Measurements from ENCODE around the gene CLSTN2. TPM values are rescaled to one million over a fixed set of nuclear protein-coding genes. Genes with fewer than 3 reads are reported as not detected.

The CLSTN2 gene
- total RNA-seq, 2 experiments from 2014 or later: not detected

DNA sequence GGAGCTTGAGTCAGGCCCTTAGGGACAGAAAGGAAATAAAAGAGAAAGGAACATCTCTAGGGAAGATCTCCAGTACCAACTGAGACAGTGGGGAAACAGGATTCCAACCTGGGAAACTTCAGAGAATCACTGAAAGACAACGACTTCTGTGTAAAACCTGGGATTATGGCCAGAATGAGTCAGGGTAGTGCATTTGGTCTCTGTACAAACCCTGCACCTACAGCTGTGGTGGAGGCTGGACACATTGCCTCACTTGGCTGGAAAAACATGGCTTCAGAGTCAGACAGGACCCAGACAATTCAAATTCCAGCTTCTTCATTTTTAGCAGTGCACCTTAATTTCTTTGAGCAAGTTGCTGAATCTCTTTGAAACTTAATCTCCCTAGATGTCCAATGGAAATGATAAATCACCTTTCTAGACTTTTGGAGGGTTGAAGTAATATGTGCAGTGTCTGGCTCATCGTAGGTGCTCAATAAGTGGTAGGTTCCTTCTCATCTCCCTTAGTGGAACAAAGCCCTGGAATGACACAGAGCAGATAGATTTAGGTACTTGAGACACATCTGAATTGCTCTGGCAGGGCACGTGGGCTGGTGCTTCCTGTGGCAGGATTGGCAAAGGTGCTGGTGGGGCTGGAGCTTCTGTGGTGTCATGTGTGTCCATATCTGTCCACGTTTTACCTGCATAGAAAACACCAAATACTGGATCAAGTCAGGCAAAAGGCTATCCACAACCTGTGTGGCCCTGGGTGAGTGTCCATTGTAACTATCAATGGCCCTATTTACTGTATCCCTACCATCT, 6.1 kb upstream of the CLSTN2 start:
- H3K4me3 Mint-ChIP-seq: no peak overlapping the region
- H3K36me3 Mint-ChIP-seq (ENCODE audit: low read depth): no peaks in the 10 kb centered on the region
- no peaks in the 10 kb centered on the region for H3K4me1 Mint-ChIP-seq (ENCODE audit: low read depth)
- H3K27me3 Mint-ChIP-seq (ENCODE audit: low read depth): peaks cover 17% of the 10 kb centered on the region
- DNase-seq (no peak), ATAC-seq (no peak)
- no peaks in the 10 kb centered on the region for H3K9me3 Mint-ChIP-seq (ENCODE audit: insufficient read depth)
- ChIA-PET CTCF (no interaction called here), POLR2A (no interaction called here)
- no peak overlapping the region for H3K27ac Mint-ChIP-seq

DNA sequence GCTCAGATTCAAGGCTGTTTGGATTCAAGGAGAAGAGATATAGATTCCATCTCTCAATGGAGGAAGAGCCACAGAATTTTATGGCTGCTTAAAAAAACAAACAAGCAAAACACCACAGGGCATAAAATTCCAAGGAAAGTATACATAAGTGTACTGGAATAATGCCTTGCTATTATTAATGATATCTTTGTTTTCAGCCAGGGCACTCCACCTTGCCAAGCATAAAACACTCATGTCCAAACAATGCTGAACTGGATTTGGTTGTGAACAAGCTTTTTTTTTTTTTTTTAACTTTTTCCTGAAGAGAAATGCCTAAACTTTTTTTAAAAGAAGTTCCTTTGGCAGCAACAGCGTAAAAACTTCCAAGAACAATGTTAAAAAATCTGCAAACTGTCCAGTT, 4.8 kb upstream of the CLSTN2 start:
- CTCF ChIA-PET: no interaction called here
- H3K36me3 Mint-ChIP-seq (ENCODE audit: low read depth): no peaks in the 10 kb centered on the region
- no peak for DNase-seq
- no peak overlapping the region for H3K4me3 Mint-ChIP-seq
- H3K9me3 Mint-ChIP-seq (ENCODE audit: insufficient read depth): no peaks in the 10 kb centered on the region
- POLR2A ChIA-PET: no interaction called here
- no peak overlapping the region for H3K27ac Mint-ChIP-seq
- ATAC-seq: no peak
- H3K4me1 Mint-ChIP-seq (ENCODE audit: low read depth): peaks cover 2% of the 10 kb centered on the region
- H3K27me3 Mint-ChIP-seq (ENCODE audit: low read depth): peaks cover 25% of the 10 kb centered on the region

DNA sequence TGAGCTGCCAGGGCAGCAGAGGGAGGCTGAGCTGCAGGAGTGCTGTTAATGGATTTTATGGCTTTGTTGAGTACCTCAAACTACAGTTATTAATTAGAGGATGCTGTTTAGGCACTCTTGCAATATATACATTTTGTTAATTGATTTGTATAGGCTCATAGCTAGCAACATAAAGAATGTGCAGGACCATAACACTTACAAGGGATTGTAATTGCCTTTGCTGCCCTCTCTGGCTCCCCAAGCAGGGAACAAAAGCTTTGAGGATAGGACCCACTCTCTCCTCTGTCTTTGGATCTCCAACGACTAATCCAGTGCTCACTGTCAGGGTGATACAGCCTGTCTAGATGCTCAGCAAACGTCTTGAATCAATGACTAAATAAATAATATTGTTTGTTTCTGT, 1.2 kb upstream of the CLSTN2 start:
- ATAC-seq: no peak
- POLR2A ChIA-PET: no interaction called here
- CTCF ChIA-PET: no interaction called here
- Mint-ChIP-seq H3K27me3 (ENCODE audit: low read depth) (peaks cover 42% of the 10 kb centered on the region), H3K36me3 (ENCODE audit: low read depth) (no peaks in the 10 kb centered on the region), H3K4me3 (no peak overlapping the region), H3K4me1 (ENCODE audit: low read depth) (peaks cover 11% of the 10 kb centered on the region), H3K9me3 (ENCODE audit: insufficient read depth) (no peaks in the 10 kb centered on the region), H3K27ac (no peak overlapping the region)
- no peak for DNase-seq

DNA sequence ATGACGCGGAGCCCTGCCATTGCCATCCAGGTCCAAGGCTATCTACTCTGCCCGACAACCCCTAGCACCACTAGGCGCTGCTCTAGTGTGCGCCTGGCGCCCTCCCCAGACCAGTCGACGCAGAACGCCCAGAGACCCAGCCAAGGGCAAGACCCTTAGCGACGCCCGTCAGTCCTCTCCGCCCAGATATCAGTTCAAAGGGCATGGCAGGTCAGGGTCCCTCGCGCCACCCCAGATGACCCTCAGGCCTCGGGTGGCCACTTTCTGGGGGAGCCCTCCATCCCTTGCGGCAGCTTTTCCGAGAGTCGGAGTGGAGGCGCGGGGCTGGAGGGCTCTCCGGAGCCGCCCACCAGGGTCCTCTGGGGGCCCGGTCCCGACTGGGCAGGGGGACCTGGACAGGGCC, 371 bp upstream of the CLSTN2 start:
- H3K27ac Mint-ChIP-seq: no peak overlapping the region
- no peaks in the 10 kb centered on the region for H3K36me3 Mint-ChIP-seq (ENCODE audit: low read depth)
- H3K4me1 Mint-ChIP-seq (ENCODE audit: low read depth): peaks cover 11% of the 10 kb centered on the region
- ChIA-PET POLR2A (no interaction called here), CTCF (no interaction called here)
- DNase-seq: no peak
- H3K4me3 Mint-ChIP-seq: no peak overlapping the region
- H3K27me3 Mint-ChIP-seq (ENCODE audit: low read depth): peaks cover 44% of the 10 kb centered on the region
- no peak for ATAC-seq
- no peaks in the 10 kb centered on the region for H3K9me3 Mint-ChIP-seq (ENCODE audit: insufficient read depth)

DNA sequence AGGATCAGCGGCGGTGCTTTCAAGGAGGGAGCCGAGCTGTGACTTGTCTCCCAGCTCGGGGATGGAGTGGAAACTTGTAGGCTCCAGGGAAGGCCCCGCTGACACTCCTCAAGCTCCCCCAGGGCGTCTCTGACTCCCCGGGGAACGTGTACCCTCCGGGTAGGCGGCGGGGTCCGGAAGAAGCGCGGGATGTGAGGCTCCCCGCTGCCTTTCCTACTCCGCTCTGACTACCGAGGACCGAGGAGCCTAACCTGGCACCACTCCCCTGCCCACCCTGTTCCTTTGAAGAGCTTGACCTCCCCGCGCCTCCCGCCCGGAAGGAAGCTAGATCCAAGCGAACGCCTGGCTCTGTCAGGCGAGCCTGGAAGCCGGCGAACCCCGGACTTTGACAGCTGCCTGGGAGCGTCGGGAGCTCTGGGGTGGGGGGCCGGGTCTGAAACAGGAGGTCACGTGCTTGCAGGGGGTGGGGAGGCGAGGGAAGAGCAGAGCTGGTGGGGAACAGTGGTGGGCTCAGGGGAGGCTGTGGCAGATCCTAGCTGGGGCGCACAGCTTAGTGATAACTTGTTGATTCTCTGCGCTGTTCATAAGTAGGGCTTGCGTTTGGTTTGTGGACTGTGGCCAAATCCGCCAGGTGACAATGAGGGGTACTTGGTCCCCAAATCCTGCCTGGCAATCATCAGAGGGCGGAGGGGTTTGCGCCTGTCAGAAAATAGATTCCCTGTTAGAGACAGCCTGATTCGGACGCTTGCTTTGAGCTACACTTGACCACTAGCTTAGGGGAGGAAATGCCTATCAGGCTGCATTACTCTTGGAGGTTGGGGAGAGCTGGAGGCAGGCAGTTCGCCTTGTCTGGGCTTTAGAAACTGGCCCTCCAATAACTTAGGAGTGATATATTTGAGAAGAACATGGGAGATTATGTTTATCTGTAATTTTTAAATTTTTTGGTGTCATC, 1.2 kb downstream of the CLSTN2 start:
- Mint-ChIP-seq H3K4me1 (ENCODE audit: low read depth) (peaks cover 11% of the 10 kb centered on the region), H3K27me3 (ENCODE audit: low read depth) (peaks cover 47% of the 10 kb centered on the region), H3K4me3 (no peak overlapping the region), H3K9me3 (ENCODE audit: insufficient read depth) (no peaks in the 10 kb centered on the region), H3K27ac (no peak overlapping the region), H3K36me3 (ENCODE audit: low read depth) (no peaks in the 10 kb centered on the region)
- ChIA-PET CTCF (no interaction called here), POLR2A (no interaction called here)
- DNase-seq (no peak), ATAC-seq (peak; percentile 22)

DNA sequence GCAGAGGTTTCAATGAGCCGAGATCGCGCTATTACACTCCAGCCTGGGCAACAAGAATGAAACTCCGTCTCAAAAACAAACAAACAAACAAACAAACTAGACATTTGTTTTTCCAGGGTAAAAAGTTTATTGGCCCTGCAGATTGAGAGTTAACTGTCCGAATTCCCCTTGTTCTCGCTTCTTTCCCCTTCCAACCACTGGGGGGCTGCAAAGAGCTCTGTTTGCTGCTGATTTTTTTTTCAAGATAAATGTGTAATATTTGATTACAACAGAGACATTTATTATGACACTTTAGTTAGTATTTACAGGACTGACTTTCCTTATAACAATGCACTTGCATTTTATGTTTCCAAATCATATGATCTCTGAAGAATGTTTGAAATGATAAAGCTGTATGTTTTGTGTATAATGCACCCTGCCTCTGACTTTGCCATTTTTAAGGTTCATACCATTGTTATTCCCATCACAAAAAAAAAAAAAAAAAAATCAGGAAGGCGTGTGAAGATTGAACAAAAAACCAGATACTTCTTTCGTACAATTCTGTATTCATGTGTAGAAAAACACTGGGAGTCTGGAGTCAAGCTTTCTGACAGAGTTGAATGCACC, 2.8 kb downstream of the CLSTN2 start:
- Mint-ChIP-seq H3K4me3 (no peak overlapping the region), H3K27ac (no peak overlapping the region), H3K27me3 (ENCODE audit: low read depth) (peaks cover 43% of the 10 kb centered on the region), H3K9me3 (ENCODE audit: insufficient read depth) (no peaks in the 10 kb centered on the region), H3K4me1 (ENCODE audit: low read depth) (peaks cover 11% of the 10 kb centered on the region), H3K36me3 (ENCODE audit: low read depth) (no peaks in the 10 kb centered on the region)
- POLR2A ChIA-PET: interaction anchor here (0.6 kb wide), 1 partner anchor 73 kb away, joined by 3 read pairs; no protein-coding TSS in a partner anchor
- no peak for ATAC-seq
- CTCF ChIA-PET: interaction anchor here (0.7 to 1.2 kb wide), 4 partner anchors 13 to 926 kb away, joined by 3 to 4 read pairs (median 3); no protein-coding TSS in a partner anchor
- DNase-seq: peak; percentile 28

DNA sequence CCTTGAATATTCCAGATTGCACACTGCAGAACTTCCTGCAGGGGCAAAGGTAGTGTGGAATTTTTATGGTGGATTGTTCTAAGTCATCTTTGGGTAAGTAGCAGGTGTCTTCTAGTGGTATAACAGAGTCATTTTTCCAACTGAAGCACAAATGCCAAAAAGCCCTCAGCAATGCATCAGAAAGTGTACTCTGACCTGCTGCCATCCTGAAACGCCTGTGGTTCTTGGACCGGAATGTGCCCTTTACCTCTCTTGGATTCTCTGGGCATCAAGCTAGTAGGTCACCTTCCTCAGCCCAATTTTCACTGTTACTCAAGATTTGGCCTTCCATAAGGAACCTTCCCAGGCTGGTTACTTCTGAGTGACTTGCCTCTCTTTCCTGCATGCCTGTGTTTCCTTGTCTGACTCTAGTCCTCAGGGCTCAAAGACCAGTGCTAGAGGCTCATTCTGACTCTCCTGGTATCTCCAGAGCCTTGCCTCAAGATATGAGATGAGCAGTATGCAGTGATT, 4.8 kb downstream of the CLSTN2 start:
- ChIA-PET POLR2A (no interaction called here), CTCF (no interaction called here)
- Mint-ChIP-seq H3K27ac (no peak overlapping the region), H3K4me3 (no peak overlapping the region), H3K4me1 (ENCODE audit: low read depth) (peaks cover 10% of the 10 kb centered on the region), H3K9me3 (ENCODE audit: insufficient read depth) (no peaks in the 10 kb centered on the region), H3K36me3 (ENCODE audit: low read depth) (no peaks in the 10 kb centered on the region), H3K27me3 (ENCODE audit: low read depth) (peaks cover 24% of the 10 kb centered on the region)
- ATAC-seq: no peak
- no peak for DNase-seq

DNA sequence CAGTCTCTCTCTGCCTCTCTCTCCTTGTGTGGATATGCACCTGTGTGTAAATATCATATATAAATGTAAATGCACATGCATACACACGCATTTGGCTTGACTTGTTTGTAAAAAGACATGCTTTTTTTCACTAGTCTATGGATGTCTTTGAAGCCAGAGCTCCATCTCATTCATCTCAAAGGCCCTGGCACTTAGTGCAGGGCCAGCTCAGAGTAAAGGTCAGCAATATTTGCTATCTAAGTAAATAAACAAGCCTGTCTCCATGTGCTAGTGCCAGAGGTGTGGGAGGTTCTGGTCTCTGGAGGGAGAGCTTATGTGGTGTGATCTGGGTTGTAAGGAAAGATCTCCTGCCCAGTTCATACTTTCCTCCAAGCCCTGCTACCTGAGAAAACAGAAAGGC, 5.6 kb downstream of the CLSTN2 start:
- ChIA-PET CTCF (no interaction called here), POLR2A (no interaction called here)
- Mint-ChIP-seq H3K27ac (no peak overlapping the region), H3K27me3 (ENCODE audit: low read depth) (peaks cover 24% of the 10 kb centered on the region), H3K4me3 (no peak overlapping the region), H3K36me3 (ENCODE audit: low read depth) (no peaks in the 10 kb centered on the region), H3K9me3 (ENCODE audit: insufficient read depth) (no peaks in the 10 kb centered on the region), H3K4me1 (ENCODE audit: low read depth) (peaks cover 8% of the 10 kb centered on the region)
- ATAC-seq (no peak), DNase-seq (no peak)

DNA sequence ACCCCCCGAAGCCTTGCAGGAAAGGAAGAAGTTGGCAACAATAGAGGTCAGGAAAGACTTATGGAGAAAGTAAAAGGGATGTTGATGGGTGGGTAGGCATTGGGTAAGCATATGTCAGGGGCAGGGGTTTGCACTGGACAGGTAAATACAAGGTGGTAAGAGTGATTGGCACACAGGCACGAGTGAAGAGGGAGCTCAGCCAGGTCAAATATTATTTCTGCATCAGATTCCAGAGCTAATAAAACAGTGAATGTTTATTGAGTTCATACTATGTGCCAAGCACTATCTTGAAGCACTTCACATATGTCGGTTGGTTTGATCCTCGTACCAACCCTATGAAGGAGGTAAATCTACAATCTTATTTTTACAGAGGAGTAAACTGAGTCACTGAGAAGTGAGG, 6.6 kb downstream of the CLSTN2 start:
- no peak for ATAC-seq
- Mint-ChIP-seq H3K4me3 (no peak overlapping the region), H3K36me3 (ENCODE audit: low read depth) (no peaks in the 10 kb centered on the region), H3K9me3 (ENCODE audit: insufficient read depth) (no peaks in the 10 kb centered on the region), H3K27me3 (ENCODE audit: low read depth) (peaks cover 18% of the 10 kb centered on the region), H3K4me1 (ENCODE audit: low read depth) (no peaks in the 10 kb centered on the region), H3K27ac (no peak overlapping the region)
- ChIA-PET CTCF (no interaction called here), POLR2A (no interaction called here)
- no peak for DNase-seq

DNA sequence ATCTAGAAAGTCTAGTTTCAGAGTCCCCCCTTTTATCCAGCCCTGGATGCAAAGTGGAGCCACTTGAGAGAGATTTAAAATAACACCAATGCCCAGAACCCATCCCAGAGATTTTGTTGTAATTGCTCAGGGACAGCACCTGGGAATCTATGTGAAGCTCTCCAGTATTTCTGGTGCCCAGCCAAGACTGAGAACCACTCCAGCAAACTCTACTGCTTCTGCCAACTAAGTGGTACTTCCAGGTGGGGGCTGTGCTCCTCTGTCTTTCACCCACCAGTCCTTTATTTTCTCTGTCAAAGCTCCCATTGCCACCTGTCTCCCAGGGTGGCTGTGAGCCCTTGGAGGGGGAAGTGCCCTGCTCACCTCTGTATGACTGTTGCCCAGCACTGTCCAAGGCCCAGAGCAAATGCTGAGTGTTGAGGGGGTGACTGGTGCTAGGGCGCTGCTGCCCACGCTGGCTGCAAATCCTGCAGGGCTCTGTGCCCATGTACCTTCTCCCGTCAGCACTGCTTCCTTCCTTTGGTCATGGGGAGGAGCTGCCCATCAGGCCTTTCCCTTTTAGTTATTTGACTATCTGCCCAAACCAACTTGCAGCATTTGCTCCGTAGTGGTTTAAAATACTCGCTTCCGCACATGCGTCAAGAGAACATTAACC, 9.4 kb downstream of the CLSTN2 start:
- Mint-ChIP-seq H3K4me3 (no peak overlapping the region), H3K4me1 (ENCODE audit: low read depth) (no peaks in the 10 kb centered on the region), H3K27me3 (ENCODE audit: low read depth) (peaks cover 13% of the 10 kb centered on the region), H3K9me3 (ENCODE audit: insufficient read depth) (no peaks in the 10 kb centered on the region), H3K36me3 (ENCODE audit: low read depth) (no peaks in the 10 kb centered on the region), H3K27ac (no peak overlapping the region)
- DNase-seq (no peak), ATAC-seq (no peak)
- ChIA-PET CTCF (no interaction called here), POLR2A (no interaction called here)

DNA sequence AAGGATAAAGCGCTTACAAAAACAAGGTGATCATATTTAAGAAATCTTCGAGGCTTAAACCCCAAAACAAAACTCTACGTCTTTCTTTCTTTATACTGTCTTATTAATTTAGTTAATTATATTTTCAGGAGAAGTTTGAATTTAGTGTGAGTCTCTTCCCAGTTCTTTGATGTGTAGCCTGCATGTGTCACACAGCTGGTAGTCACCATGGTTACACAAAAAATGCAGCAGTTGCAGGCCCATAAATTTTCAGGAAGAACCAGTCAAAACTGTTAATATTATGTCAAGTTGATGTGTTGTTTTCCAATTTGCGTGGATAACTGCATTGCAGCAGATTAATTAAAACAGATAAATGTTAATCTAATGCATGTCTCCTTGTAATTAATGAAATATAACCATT, 10.4 kb downstream of the CLSTN2 start:
- no peak for DNase-seq
- POLR2A ChIA-PET: no interaction called here

More for the DNA sequence above, 10.4 kb downstream of the CLSTN2 start:
- Mint-ChIP-seq H3K27ac (no peak overlapping the region), H3K9me3 (ENCODE audit: insufficient read depth) (no peaks in the 10 kb centered on the region), H3K4me1 (ENCODE audit: low read depth) (no peaks in the 10 kb centered on the region), H3K36me3 (ENCODE audit: low read depth) (no peaks in the 10 kb centered on the region), H3K27me3 (ENCODE audit: low read depth) (peaks cover 10% of the 10 kb centered on the region), H3K4me3 (no peak overlapping the region)
- no peak for ATAC-seq
- CTCF ChIA-PET: no interaction called here

Measured in activated CD8-positive, alpha-beta T cell treated with anti-CD3 and anti-CD28 coated beads, Interleukin-2, amount 10 ng/mL, durations not matched to agents 7 days and 5 days (primary cell).